ENCODE data around the gene ARF1.

DNA sequence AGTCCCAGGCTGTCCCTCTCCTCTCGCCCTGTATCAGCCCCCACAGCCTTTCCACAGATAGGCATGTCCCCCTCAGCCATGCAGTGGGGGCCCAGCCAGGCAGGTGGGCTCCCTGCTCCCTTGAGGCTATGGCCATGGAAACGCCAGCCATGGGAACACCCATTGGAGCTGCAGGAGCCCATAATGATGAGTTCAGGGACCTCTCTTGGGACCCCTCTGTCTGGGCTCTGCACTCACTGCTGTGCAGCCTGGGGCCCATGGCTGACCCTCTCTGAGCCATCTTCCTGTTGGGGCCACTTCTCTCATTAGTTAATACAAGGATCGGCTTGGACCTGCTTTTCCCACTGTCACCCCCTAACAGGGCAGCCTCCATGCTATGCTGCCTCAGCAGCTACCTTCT, 42.5 kb upstream of the ARF1 start:
- TF ChIP-seq, protein P1, sequence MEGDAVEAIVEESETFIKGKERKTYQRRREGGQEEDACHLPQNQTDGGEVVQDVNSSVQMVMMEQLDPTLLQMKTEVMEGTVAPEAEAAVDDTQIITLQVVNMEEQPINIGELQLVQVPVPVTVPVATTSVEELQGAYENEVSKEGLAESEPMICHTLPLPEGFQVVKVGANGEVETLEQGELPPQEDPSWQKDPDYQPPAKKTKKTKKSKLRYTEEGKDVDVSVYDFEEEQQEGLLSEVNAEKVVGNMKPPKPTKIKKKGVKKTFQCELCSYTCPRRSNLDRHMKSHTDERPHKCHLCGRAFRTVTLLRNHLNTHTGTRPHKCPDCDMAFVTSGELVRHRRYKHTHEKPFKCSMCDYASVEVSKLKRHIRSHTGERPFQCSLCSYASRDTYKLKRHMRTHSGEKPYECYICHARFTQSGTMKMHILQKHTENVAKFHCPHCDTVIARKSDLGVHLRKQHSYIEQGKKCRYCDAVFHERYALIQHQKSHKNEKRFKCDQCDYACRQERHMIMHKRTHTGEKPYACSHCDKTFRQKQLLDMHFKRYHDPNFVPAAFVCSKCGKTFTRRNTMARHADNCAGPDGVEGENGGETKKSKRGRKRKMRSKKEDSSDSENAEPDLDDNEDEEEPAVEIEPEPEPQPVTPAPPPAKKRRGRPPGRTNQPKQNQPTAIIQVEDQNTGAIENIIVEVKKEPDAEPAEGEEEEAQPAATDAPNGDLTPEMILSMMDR (IDR thresholded peaks at IDR 0.05): no peak
- no peak for TF ChIP-seq POLR2AphosphoS5 (IDR thresholded peaks at IDR 0.05)
- TF ChIP-seq POLR2A (IDR thresholded peaks at IDR 0.05): no peak
